Ureter (tissue), 1 donor: ENCODE measurements around the gene BCAS3. TPM values are rescaled to one million over a fixed set of nuclear protein-coding genes. Genes with fewer than 3 reads are reported as not detected.

Experiments used
- DNase-seq: peaks from one replicate; pipeline ENCODE4 v3.0.0-alpha.2; 2020; ENCODE audit warnings: low spot score
- total RNA-seq: library from RNA; stranded (reverse); gene quantifications from one replicate; pipeline ENCODE4 v1.2.4, GENCODE V29; 2023
- donor health status: DM: yes; HTN: yes; CAD: no.

BCAS3 gene
- total RNA-seq, 1 donor from 2014 or later = 57.9 TPM

GRCh38 chr17:61155590-61156237 is 478.1 kb downstream of the BCAS3 start:
- DNase-seq = no peak

GRCh38 chr17:61157246-61157886 is 479.7 kb downstream of the BCAS3 start:
- no peak for DNase-seq

GRCh38 chr17:61158376-61158775 is 480.7 kb downstream of the BCAS3 start:
- no peak for DNase-seq

GRCh38 chr17:61159221-61159814 is 481.7 kb downstream of the BCAS3 start:
- DNase-seq = no peak

GRCh38 chr17:61160204-61160603 is 482.6 kb downstream of the BCAS3 start:
- DNase-seq = no peak

- DNase-seq = no peak
Observed at GRCh38 chr17:61160789-61161445, 483.3 kb downstream of the BCAS3 start.

- no peak for DNase-seq
Observed at GRCh38 chr17:61161615-61162134, 484.0 kb downstream of the BCAS3 start.

GRCh38 chr17:61164517-61164916 is 486.9 kb downstream of the BCAS3 start:
- DNase-seq = no peak

- no peak for DNase-seq
Observed at GRCh38 chr17:61167075-61167474, 489.4 kb downstream of the BCAS3 start.

- DNase-seq = no peak
Observed at GRCh38 chr17:61168506-61168905, 490.9 kb downstream of the BCAS3 start.

GRCh38 chr17:61174310-61174709 is 496.7 kb downstream of the BCAS3 start:
- DNase-seq = no peak

GRCh38 chr17:61175298-61176142 is 497.9 kb downstream of the BCAS3 start:
- no peak for DNase-seq

GRCh38 chr17:61177351-61177750 is 499.7 kb downstream of the BCAS3 start:
- DNase-seq = no peak

- DNase-seq = no peak
Observed at GRCh38 chr17:61178284-61178683, 500.6 kb downstream of the BCAS3 start.

GRCh38 chr17:61179380-61179806 is 501.7 kb downstream of the BCAS3 start:
- no peak for DNase-seq

- no peak for DNase-seq
Observed at GRCh38 chr17:61183793-61184192, 506.1 kb downstream of the BCAS3 start.

GRCh38 chr17:61185385-61185784 is 507.7 kb downstream of the BCAS3 start:
- DNase-seq = no peak

- DNase-seq = no peak
Observed at GRCh38 chr17:61187038-61187437, 509.4 kb downstream of the BCAS3 start.

GRCh38 chr17:61188081-61188480 is 510.4 kb downstream of the BCAS3 start:
- DNase-seq = no peak

- DNase-seq = no peak
Observed at GRCh38 chr17:61189968-61190367, 512.3 kb downstream of the BCAS3 start.

- no peak for DNase-seq
Observed at GRCh38 chr17:61196302-61196704, 518.7 kb downstream of the BCAS3 start.

- no peak for DNase-seq
Observed at GRCh38 chr17:61196799-61197198, 519.1 kb downstream of the BCAS3 start.
